ENCODE data around the gene DAP. TPM values are rescaled to one million over a fixed set of nuclear protein-coding genes. Genes with fewer than 3 reads are reported as not detected.

DAP gene
- total and polyA plus RNA-seq, 8 donors: 68.3 to 183 (median 132) TPM

GRCh38 chr5:10775646-10776045 is 14.6 kb upstream of the DAP start:
- FAIRE-seq (no peak), ATAC-seq (peak in 1 of 4 donors; percentile 70), DNase-seq (no peak)
- Histone ChIP-seq H3K36me3 (no peaks in the 10 kb centered on the region), H3K4me3 (no peak overlapping the region), H3K4me1 (no peaks in the 10 kb centered on the region), H3K27ac (no peak overlapping the region), H3K27me3 (no peaks in the 10 kb centered on the region), H3K9me3 (no peaks in the 10 kb centered on the region)
- intact Hi-C loops (cut with DNase I): no loop called here
- WGBS, 2 donors: 69 to 74% methylated on average over 4 of the region's 4 CpGs
- TF ChIP-seq CTCF (IDR thresholded peaks at IDR 0.05): no peak

GRCh38 chr5:10772901-10773585 is 12.0 kb upstream of the DAP start:
- no peak for FAIRE-seq
- intact Hi-C loops (cut with DNase I): no loop called here
- WGBS, 2 donors: 86 to 90% methylated on average over 7 of the region's 7 CpGs
- no peaks in the 10 kb centered on the region for H3K4me1 ChIP-seq
- no peak overlapping the region for H3K27ac ChIP-seq
- no peaks in the 10 kb centered on the region for H3K27me3 ChIP-seq
- no peak for TF ChIP-seq CTCF (IDR thresholded peaks at IDR 0.05)
- no peak for ATAC-seq
- no peaks in the 10 kb centered on the region for H3K36me3 ChIP-seq
- no peaks in the 10 kb centered on the region for H3K9me3 ChIP-seq
- no peak for DNase-seq
- H3K4me3 ChIP-seq: no peak overlapping the region

- intact Hi-C loops (cut with DNase I): no loop called here
- no peaks in the 10 kb centered on the region for H3K9me3 ChIP-seq
- H3K4me1 ChIP-seq: no peaks in the 10 kb centered on the region
- no peak overlapping the region for H3K27ac ChIP-seq
- 33 to 45% methylated on average over 3 of the region's 3 CpGs for WGBS, 2 donors
- no peak overlapping the region for H3K4me3 ChIP-seq
- no peak for TF ChIP-seq CTCF (IDR thresholded peaks at IDR 0.05)
- no peaks in the 10 kb centered on the region for H3K36me3 ChIP-seq
- H3K27me3 ChIP-seq: no peaks in the 10 kb centered on the region
- FAIRE-seq: no peak
- ATAC-seq: no peak
- no peak for DNase-seq
Measured at GRCh38 chr5:10768328-10768899, 7.4 kb upstream of the DAP start.

- no peaks in the 10 kb centered on the region for H3K27me3 ChIP-seq
- no peaks in the 10 kb centered on the region for H3K9me3 ChIP-seq
- peaks cover under 1 to 21% (median 13%) of the 10 kb centered on the region in 3 donors for H3K4me1 ChIP-seq
- H3K4me3 ChIP-seq: no peak overlapping the region
- no peak for TF ChIP-seq CTCF (IDR thresholded peaks at IDR 0.05)
- peak overlapping the region in 3 of 4 donors; percentile 94 to 100 (median 99) for H3K27ac ChIP-seq
- 52 to 56% methylated on average over 10 of the region's 10 CpGs for WGBS, 2 donors
- intact Hi-C loops (cut with DNase I): no loop called here
- no peaks in the 10 kb centered on the region for H3K36me3 ChIP-seq
- FAIRE-seq (no peak), ATAC-seq (no peak), DNase-seq (no peak)
Measured at GRCh38 chr5:10762776-10763500, 1.9 kb upstream of the DAP start.

Data from pancreas (tissue), 10 donors.